GM21390 (cell line): ENCODE results near the gene DDR1.
"Not testable (repeated sequence)": the region's sequence is repeated elsewhere in the genome, so short reads cannot be mapped to it uniquely, and the experiment has no call there.

Experiments used
- ATAC-seq: cut with Tn5 transposase; IDR thresholded peaks from one replicate; pipeline ENCODE4 v1.9.1; 2021; ENCODE audit not compliant: unreplicated experiment

Gene DDR1

GRCh38 chr6:30893001-30893591 lies 8.8 kb downstream of the DDR1 start:
- ATAC-seq = no peak

- no peak for ATAC-seq
These were observed 9.3 kb downstream of the DDR1 start for GRCh38 chr6:30893666-30894065.

- no peak for ATAC-seq
These were observed 10.1 kb downstream of the DDR1 start for GRCh38 chr6:30894381-30894780.

GRCh38 chr6:30894935-30895334 lies 10.6 kb downstream of the DDR1 start:
- ATAC-seq = no peak

GRCh38 chr6:30895343-30895742 lies 11.0 kb downstream of the DDR1 start:
- no peak for ATAC-seq

DNA sequence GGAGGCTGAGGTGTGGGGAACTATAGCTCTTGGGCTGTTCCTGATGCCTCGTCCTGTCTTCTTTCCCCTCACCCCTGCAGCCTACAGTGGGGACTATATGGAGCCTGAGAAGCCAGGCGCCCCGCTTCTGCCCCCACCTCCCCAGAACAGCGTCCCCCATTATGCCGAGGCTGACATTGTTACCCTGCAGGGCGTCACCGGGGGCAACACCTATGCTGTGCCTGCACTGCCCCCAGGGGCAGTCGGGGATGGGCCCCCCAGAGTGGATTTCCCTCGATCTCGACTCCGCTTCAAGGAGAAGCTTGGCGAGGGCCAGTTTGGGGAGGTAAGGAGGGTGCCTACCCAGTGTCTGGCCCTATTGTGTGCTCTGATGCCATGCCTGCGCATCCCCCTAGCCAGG lies 12.2 kb downstream of the DDR1 start:
- no peak for ATAC-seq

- ATAC-seq = no peak
These were observed 13.6 kb downstream of the DDR1 start for GRCh38 chr6:30897882-30898281.

DNA sequence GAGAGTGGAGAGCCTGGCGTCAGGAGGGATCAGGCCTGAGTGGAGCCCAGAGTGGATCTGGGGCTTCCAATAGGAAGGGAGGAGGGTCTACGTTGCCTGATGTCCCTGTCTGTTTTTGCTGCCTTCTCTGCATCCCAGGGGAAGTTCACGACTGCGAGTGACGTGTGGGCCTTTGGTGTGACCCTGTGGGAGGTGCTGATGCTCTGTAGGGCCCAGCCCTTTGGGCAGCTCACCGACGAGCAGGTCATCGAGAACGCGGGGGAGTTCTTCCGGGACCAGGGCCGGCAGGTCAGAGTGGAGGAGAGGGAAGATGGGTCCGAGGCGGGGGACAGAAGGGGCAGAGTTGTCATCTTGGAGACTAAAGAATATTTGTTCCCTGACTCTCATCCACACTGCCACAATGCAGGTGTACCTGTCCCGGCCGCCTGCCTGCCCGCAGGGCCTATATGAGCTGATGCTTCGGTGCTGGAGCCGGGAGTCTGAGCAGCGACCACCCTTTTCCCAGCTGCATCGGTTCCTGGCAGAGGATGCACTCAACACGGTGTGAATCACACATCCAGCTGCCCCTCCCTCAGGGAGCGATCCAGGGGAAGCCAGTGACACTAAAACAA lies 14.5 kb downstream of the DDR1 start:
- ATAC-seq = no peak

DNA sequence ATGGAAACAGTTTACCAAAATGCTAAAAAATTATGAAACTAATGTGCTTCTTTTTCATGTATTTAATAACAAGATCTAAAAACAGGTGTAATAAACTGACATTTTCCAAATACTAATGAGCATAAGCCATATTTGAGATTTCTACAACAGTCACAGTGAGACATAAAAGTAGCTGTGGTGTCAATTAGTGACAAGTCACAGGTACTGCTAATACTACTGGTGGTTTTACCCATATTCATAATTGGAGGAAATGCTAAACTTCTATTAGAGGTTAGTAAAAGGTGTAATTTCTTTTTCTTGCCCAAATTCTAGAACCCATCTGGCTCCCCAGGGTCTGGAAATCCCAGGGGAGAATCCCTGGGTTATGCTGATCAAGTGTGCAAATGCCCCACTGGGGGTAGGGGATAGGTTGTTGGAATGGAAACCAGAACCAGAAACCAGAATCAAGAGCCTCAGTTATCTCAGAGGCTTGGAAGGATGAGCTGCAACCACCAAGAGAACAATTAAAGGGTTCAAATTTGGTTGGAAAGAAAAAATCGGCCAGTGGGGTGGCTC lies 16.6 kb downstream of the DDR1 start:
- no peak for ATAC-seq

- ATAC-seq = no peak
These were observed 17.1 kb downstream of the DDR1 start for GRCh38 chr6:30901436-30901835.

DNA sequence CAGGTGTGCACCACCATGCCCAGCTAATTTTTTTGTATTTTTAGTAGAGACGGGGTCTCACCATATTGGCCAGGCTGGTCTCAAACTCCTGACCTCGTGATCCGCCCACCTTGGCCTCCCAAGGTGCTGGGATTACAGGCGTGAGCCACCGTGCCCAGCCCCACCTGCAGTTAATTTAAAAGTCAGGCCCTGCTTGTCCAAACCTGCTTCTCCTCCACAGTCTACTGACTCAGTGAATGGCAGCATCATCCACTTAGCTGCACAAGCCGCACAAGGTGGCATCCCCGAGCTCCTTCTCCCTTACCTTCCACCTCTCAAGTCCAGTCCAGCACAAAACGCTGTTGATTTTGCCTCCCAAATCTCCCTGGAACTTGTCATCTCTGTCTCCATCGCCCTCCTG lies 17.9 kb downstream of the DDR1 start:
- not testable (repeated sequence) for ATAC-seq

DNA sequence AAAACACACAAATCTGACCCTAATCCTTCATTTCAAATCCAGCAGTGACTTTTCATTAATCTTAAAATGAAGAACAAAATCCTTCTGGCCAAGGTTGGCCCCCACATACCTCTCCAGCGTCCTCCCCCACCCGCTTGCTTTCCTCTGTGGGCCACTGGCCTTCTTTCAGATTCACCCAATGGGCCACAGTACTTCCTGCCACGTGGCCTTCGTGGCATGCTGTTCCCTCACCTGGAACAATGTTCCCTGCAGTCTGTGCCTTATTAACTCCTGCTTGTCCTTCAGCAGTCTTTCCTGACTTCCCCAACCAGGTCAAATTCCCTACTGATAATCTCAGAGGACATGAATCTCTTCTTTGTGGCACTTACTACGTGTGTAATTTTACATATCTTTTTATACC lies 18.4 kb downstream of the DDR1 start:
- no peak for ATAC-seq

DNA sequence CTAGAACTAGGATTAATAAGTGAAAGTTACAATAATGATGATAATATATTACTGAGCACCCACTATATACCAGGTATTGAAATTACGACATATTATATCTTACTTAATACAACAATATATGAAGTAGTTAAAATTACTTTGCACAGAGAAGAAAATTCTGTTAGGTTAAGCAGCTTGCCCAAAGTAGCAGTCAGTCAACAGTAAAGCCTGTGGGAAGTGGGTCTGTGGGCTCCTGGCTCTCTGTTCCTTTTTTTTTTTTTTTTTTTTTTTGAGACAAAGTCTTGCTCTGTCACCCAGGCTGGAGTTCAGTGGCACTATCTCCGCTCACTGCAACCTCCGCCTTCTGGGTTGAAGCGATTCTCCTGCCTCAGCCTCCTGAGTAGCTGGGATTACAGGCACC lies 18.9 kb downstream of the DDR1 start:
- no peak for ATAC-seq

DNA sequence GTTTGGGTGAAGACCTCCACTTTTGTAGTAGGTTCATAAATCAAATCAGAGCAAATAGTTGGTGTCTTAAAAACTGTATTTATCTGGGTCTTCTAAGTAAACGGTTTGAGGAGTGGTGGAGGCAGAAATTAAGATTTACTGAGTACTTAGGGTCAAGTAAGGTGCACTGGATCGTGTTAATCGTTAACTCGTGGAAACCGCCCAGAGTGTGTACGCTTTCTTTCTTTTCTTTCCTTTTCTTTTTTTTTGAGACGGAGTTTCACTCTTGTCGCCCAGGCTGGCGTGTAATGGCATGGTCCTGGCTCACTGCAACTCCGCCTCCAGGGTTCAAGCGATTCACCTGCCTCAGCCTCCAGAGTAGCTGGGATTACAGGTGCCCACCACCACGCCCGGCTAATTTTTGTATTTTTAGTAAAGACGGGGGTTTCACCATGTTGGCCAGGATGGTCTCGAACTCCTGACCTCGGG lies 23.0 kb downstream of the DDR1 start:
- not testable (repeated sequence) for ATAC-seq

DNA sequence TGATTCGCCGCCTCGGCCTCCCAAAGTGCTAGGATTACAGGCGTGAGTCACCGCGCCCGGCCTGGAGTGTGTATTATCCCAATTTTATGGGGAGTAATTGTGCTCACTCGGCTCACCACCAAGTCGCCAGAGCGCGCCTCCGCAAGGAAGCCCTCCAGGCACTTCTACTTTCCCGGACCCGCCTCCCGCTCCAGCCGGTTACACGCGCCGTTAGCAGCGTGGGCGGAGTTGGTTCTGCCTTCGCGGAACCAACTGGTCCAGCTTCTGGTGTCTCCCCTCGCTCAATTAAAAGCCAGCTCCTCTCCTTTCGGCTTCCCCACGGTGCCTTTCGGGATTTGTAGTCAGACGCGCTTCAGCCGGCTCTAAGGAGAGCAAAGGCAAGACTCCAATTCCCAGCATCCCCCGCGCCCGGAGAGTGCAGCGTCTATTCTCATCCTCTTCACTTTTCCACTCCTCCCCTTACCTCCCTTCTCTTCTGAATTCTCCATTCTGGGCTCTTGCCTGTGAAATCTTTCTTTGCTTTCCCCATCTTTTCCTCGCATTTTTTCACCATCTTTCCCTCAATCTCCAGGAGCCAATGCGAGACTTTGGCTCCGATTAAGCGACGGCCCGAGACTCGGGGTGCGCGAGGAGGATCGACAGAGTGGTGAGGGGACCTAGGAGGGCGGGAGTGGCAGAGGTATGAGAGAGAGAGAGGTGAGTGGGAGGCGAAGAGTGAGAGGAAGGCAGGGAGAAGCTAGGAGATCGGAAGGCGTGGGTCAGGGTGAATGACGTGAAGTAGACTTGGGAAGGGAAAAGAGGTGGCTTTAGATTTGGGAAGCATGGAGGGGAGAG lies 23.7 kb downstream of the DDR1 start, which contains the start of gene GTF2H4:
GTF2H4 (plus strand) TSS at position 450 of the 834 bp plus-strand sequence.
- ATAC-seq = peak; percentile 89

DNA sequence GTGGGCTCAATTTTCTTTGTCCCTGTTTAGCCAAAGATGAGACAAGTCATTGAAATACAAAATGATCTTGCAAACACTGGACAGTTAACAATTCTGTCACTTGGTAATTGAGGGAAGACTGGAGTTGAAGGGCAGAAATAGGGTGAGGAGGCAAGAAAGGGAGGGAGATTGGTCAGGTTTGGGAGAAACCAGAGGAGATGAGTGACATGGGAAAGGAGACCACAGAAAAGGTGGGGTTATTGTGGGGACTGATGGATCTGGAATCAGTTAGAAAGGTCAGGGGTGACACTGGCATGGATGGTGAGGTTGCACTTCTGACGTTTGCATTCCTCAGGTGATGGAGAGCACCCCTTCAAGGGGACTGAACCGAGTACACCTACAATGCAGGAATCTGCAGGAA lies 24.4 kb downstream of the DDR1 start:
- ATAC-seq = no peak

GRCh38 chr6:30910473-30910872 lies 26.2 kb downstream of the DDR1 start:
- not testable (repeated sequence) for ATAC-seq

DNA sequence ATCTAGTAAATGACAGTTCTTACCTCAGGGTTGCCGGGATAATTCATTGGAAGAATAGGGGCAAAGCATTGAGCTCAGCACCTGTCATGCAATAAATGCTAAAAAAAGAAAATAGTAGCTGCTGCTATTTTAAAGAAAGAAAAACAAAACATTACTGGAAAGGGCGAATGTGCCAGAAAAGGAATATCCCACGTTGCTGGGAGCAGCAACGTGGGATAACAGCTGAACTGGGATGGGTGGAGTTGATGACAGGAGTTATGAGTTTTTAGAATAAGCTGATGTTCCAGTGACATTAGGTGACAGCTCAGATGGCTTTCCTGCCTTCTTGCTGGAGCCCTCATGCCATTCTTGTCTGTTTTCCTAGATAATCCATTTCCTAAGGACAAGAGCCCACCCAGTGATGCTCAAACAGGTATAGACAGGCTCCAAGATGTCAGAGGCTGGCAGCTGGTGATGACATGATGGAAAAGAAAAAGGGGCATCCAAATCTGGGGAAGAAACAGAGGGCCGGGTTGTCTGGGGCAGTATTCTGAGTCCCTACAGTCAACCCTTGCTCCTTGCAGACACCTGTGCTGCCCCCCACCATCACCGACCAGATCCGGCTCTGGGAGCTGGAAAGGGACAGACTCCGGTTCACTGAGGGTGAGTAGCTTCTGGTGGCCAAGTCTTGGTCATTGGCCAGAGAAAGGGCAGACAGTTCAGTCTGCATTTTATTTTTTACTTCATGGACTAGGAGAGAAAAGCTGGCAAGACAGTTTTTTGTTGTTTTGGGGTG lies 28.6 kb downstream of the DDR1 start:
- no peak for ATAC-seq

- ATAC-seq = no peak
These were observed 29.4 kb downstream of the DDR1 start for GRCh38 chr6:30913721-30914075.

DNA sequence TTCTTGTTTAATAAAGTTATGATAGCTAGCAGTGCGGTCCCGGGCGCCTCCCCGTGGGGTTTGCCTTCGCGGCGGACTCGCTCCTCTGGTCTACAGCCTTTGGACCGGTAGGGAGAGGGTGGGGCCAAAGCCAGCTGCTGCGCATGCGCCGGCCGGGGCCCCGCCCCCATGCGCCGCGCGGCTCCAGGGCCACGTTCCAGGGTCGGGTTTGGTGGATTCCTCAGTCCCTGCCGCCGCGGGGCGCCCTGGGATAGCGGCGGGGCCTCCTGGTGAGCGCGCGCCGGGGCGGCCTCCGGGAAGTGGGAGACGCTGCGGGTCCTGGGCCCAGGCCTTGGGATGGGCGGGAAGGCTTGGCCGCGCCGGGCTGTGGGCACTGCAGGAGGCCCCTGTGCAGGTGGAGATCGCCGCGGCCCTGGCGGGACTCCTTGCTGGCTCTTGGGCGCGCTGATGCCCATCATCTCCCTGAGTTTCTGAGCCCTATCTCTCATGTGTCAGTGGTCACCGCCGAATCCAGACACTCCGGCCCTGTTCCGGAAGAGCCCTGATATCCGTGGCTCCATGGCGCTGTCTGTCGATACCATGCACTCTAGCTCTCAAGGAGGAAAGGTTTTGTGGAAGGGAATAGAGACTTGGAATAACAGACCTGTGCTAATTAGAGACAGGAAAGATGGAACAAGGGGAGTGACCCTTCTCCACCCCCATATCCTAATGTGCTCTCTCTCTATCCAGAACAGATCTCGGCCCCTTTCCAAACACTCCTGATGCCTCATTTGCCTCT lies 29.9 kb downstream of the DDR1 start, which contains the start of gene VARS2:
VARS2 (plus strand) TSS at position 163 of the 778 bp plus-strand sequence; CDS start at position 762, 599 bp downstream.
- peak; percentile 80 for ATAC-seq
